ENCODE results near the gene RNPEP. TPM values are rescaled to one million over a fixed set of nuclear protein-coding genes. Genes with fewer than 3 reads are reported as not detected.

RNPEP gene
- total and polyA plus RNA-seq, 2 of the 13 experiments (the other 11 are each of a cell fraction or from before 2014, with no cell fraction given), result 20.6 to 38.4 TPM

- TF ChIP-seq HIC2 (CRISPR knock-in tag; IDR thresholded peaks at IDR 0.05; ENCODE audit: low read depth), result peak; percentile 97
- TF ChIP-seq ZNF496 (CRISPR knock-in tag; IDR thresholded peaks at IDR 0.05; ENCODE audit: insufficient replicate concordance), result no peak
- TF ChIP-seq GABPB1 (CRISPR knock-in tag; IDR thresholded peaks at IDR 0.05), result peak; percentile 18; the same call in 1 of the 2 replicates
- TF ChIP-seq CREM (IDR thresholded peaks at IDR 0.05), result peak; percentile 38
- no peak for TF ChIP-seq CREM (CRISPR knock-in tag; IDR thresholded peaks at IDR 0.05)
- TF ChIP-seq KMT2B (CRISPR knock-in tag; IDR thresholded peaks at IDR 0.05), result 0 out of 2 replicates have a peak, but pooled peaks have one; percentile 16
- peak; percentile 82; the same call in 1 of the 2 replicates for TF ChIP-seq ZNF292 (CRISPR knock-in tag; IDR thresholded peaks at IDR 0.05; ENCODE audit: borderline replicate concordance, low read depth)
- TF ChIP-seq TEAD3 (CRISPR knock-in tag; optimal IDR thresholded peaks at IDR 0.05; ENCODE audit: borderline replicate concordance), result peak; percentile 28
- TF ChIP-seq ZBTB25 (CRISPR knock-in tag; IDR thresholded peaks at IDR 0.05), result no peak
- peak; percentile 53; the same call in 1 of the 2 replicates for TF ChIP-seq ZNF670 (CRISPR knock-in tag; IDR thresholded peaks at IDR 0.05; ENCODE audit: borderline replicate concordance)
- peak; percentile 38; the same call in 1 of the 2 replicates for TF ChIP-seq ZNF430 (CRISPR knock-in tag; IDR thresholded peaks at IDR 0.05)
- peak in 1 of 2 experiments; percentile 59; a peak in 1 of 4 replicates for TF ChIP-seq EP300 (IDR thresholded peaks at IDR 0.05; ENCODE audit: low read depth in 2 of 2, low read length in 2 of 2)
- TF ChIP-seq EP300 (CRISPR knock-in tag; IDR thresholded peaks at IDR 0.05; ENCODE audit: borderline replicate concordance), result peak; percentile 20; the same call in 1 of the 2 replicates
- no peak for TF ChIP-seq KLF9 (CRISPR knock-in tag; IDR thresholded peaks at IDR 0.05; ENCODE audit: low read depth)
- peak; percentile 58; the same call in 1 of the 2 replicates for TF ChIP-seq FOXK1 (CRISPR knock-in tag; IDR thresholded peaks at IDR 0.05; ENCODE audit: borderline replicate concordance, low read depth)
- TF ChIP-seq ZMYM2 (CRISPR knock-in tag; IDR thresholded peaks at IDR 0.05), result peak; percentile 81
- TF ChIP-seq THAP9 (CRISPR knock-in tag; IDR thresholded peaks at IDR 0.05; ENCODE audit: borderline replicate concordance), result peak; percentile 6; the same call in 1 of the 2 replicates
- TF ChIP-seq ESRRA (CRISPR knock-in tag; IDR thresholded peaks at IDR 0.05; ENCODE audit: low read depth), result no peak
- TF ChIP-seq ZBTB34 (CRISPR knock-in tag; IDR thresholded peaks at IDR 0.05), result peak; percentile 63; the same call in 1 of the 2 replicates
- TF ChIP-seq SP2 (CRISPR knock-in tag; IDR thresholded peaks at IDR 0.05), result no peak
- 0 out of 2 replicates have a peak, but pooled peaks have one; percentile 41 for TF ChIP-seq ARNT2 (CRISPR knock-in tag; IDR thresholded peaks at IDR 0.05; ENCODE audit: low read depth)
These were observed 36.2 kb downstream of the RNPEP start (continued) for GRCh38 chr1:202018468-202019234.

All from HepG2 (cell line).